Measurements from ENCODE around the gene PRAMEF13. TPM values are rescaled to one million over a fixed set of nuclear protein-coding genes. Genes with fewer than 3 reads are reported as not detected.
"Not testable (repeated sequence)": the region's sequence is repeated elsewhere in the genome, so short reads cannot be mapped to it uniquely, and the experiment has no call there.

PRAMEF13 gene
- total and polyA plus RNA-seq, 4 donors = not detected

DNA sequence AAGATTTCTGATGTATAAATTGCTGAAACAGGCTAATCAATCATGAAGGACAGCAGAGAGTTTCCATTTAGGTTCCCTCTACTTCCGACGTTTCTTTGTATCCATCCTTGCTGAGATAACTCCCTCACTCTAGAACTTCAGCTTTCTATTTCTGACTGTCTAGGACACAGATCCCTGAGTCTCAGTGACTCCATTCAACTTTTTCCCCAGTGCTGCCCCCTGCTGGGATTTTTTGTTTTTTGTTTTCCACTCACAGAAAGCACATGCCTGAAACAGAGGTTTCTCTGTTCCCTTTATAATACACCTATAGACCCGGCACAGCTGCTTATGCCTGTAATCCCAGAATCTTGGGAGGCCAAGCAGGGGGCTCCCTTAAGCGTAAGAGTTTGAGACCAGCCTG, 21.6 kb upstream of the PRAMEF13 start:
- not testable (repeated sequence) for H3K27ac ChIP-seq (ENCODE audit: low read depth in 1 of 2, low read length in 2 of 2)

GRCh38 chr1:13219203-13219602, 18.0 kb upstream of the PRAMEF13 start:
- WGBS = no CpG with 5 or more reads among the region's 3 CpGs
- H3K9ac ChIP-seq (ENCODE audit: low read depth in 1 of 2, low read length in 2 of 2); H3K4me1 ChIP-seq (ENCODE audit: control insufficient read depth in 4 of 4, insufficient read depth in 4 of 4, low read length in 3 of 4); H3K27me3 ChIP-seq (ENCODE audit: control insufficient read depth in 4 of 4, insufficient read depth in 4 of 4, low read length in 3 of 4); H3K27ac ChIP-seq (ENCODE audit: low read depth in 1 of 2, low read length in 2 of 2); H3K36me3 ChIP-seq (ENCODE audit: control insufficient read depth in 4 of 4, insufficient read depth in 3 of 4, low read depth in 1 of 4, low read length in 3 of 4); H3K9me3 ChIP-seq (ENCODE audit: control insufficient read depth in 4 of 4, low read length in 3 of 4); H3K4me3 ChIP-seq (ENCODE audit: low read depth in 1 of 3, low read length in 3 of 3); DNase-seq (ENCODE audit: low spot score): not testable (repeated sequence)

More for the DNA sequence above, 21.6 kb upstream of the PRAMEF13 start:
- not testable (repeated sequence) for H3K27me3 ChIP-seq (ENCODE audit: control insufficient read depth in 4 of 4, insufficient read depth in 4 of 4, low read length in 3 of 4); H3K4me1 ChIP-seq (ENCODE audit: control insufficient read depth in 4 of 4, insufficient read depth in 4 of 4, low read length in 3 of 4); H3K36me3 ChIP-seq (ENCODE audit: control insufficient read depth in 4 of 4, insufficient read depth in 3 of 4, low read depth in 1 of 4, low read length in 3 of 4); H3K9ac ChIP-seq (ENCODE audit: low read depth in 1 of 2, low read length in 2 of 2); H3K4me3 ChIP-seq (ENCODE audit: low read depth in 1 of 3, low read length in 3 of 3); DNase-seq (ENCODE audit: low spot score); H3K9me3 ChIP-seq (ENCODE audit: control insufficient read depth in 4 of 4, low read length in 3 of 4)
- WGBS = no CpG with 5 or more reads among the region's 4 CpGs

- H3K9me3 ChIP-seq (ENCODE audit: control insufficient read depth in 4 of 4, low read length in 3 of 4); H3K27me3 ChIP-seq (ENCODE audit: control insufficient read depth in 4 of 4, insufficient read depth in 4 of 4, low read length in 3 of 4); H3K4me1 ChIP-seq (ENCODE audit: control insufficient read depth in 4 of 4, insufficient read depth in 4 of 4, low read length in 3 of 4); DNase-seq (ENCODE audit: low spot score); H3K9ac ChIP-seq (ENCODE audit: low read depth in 1 of 2, low read length in 2 of 2); H3K4me3 ChIP-seq (ENCODE audit: low read depth in 1 of 3, low read length in 3 of 3); H3K27ac ChIP-seq (ENCODE audit: low read depth in 1 of 2, low read length in 2 of 2); H3K36me3 ChIP-seq (ENCODE audit: control insufficient read depth in 4 of 4, insufficient read depth in 3 of 4, low read depth in 1 of 4, low read length in 3 of 4): not testable (repeated sequence)
- no CpG with 5 or more reads among the region's 7 CpGs for WGBS
Measured at GRCh38 chr1:13216619-13217018, 15.4 kb upstream of the PRAMEF13 start.

- not testable (repeated sequence) for H3K9me3 ChIP-seq (ENCODE audit: control insufficient read depth in 4 of 4, low read length in 3 of 4); H3K4me3 ChIP-seq (ENCODE audit: low read depth in 1 of 3, low read length in 3 of 3); H3K9ac ChIP-seq (ENCODE audit: low read depth in 1 of 2, low read length in 2 of 2); H3K36me3 ChIP-seq (ENCODE audit: control insufficient read depth in 4 of 4, insufficient read depth in 3 of 4, low read depth in 1 of 4, low read length in 3 of 4); H3K27me3 ChIP-seq (ENCODE audit: control insufficient read depth in 4 of 4, insufficient read depth in 4 of 4, low read length in 3 of 4); H3K4me1 ChIP-seq (ENCODE audit: control insufficient read depth in 4 of 4, insufficient read depth in 4 of 4, low read length in 3 of 4); DNase-seq (ENCODE audit: low spot score); H3K27ac ChIP-seq (ENCODE audit: low read depth in 1 of 2, low read length in 2 of 2)
- no CpG with 5 or more reads among the region's 9 CpGs for WGBS
Measured at GRCh38 chr1:13208712-13209111, 7.5 kb upstream of the PRAMEF13 start.

- H3K9ac ChIP-seq (ENCODE audit: low read depth in 1 of 2, low read length in 2 of 2); H3K27ac ChIP-seq (ENCODE audit: low read depth in 1 of 2, low read length in 2 of 2); H3K4me1 ChIP-seq (ENCODE audit: control insufficient read depth in 4 of 4, insufficient read depth in 4 of 4, low read length in 3 of 4); H3K4me3 ChIP-seq (ENCODE audit: low read depth in 1 of 3, low read length in 3 of 3); H3K27me3 ChIP-seq (ENCODE audit: control insufficient read depth in 4 of 4, insufficient read depth in 4 of 4, low read length in 3 of 4); H3K9me3 ChIP-seq (ENCODE audit: control insufficient read depth in 4 of 4, low read length in 3 of 4); H3K36me3 ChIP-seq (ENCODE audit: control insufficient read depth in 4 of 4, insufficient read depth in 3 of 4, low read depth in 1 of 4, low read length in 3 of 4); DNase-seq (ENCODE audit: low spot score): not testable (repeated sequence)
- WGBS = 81% methylated on average over 2 of the region's 2 CpGs
Measured at GRCh38 chr1:13171548-13171947, 29.7 kb downstream of the PRAMEF13 start, which contains the start of gene PRAMEF9. TSS of gene PRAMEF9 (plus strand) at chr1:13171848. CDS start at chr1:13175281, 3,433 bp downstream.

DNA sequence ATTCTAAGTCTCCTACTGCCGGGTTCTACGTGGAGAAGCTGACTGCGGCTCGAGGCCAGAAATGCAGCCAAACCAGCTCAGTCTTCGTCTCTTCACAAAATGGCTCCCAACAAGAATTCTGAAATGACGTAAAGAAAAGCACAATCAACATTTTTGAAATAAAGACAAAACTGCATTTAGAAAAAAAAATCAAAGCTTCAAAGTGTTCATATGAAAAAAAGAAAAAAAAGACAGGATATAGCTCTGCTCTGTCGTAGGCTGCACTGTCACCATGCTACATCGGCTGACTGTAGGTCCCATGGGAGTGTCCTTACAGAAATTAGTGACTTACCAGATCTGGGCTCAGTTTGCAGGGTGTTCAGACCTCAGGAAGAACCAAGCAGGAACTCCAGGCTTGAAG, 35.7 kb downstream of the PRAMEF13 start, which contains the start of gene HNRNPCL4:
Gene HNRNPCL4 (minus strand): TSS at position 101 of the 400 bp plus-strand sequence. CDS start 164 bp downstream, outside the sequence.
- not testable (repeated sequence) for H3K9me3 ChIP-seq (ENCODE audit: control insufficient read depth in 4 of 4, low read length in 3 of 4); DNase-seq (ENCODE audit: low spot score)

DNA sequence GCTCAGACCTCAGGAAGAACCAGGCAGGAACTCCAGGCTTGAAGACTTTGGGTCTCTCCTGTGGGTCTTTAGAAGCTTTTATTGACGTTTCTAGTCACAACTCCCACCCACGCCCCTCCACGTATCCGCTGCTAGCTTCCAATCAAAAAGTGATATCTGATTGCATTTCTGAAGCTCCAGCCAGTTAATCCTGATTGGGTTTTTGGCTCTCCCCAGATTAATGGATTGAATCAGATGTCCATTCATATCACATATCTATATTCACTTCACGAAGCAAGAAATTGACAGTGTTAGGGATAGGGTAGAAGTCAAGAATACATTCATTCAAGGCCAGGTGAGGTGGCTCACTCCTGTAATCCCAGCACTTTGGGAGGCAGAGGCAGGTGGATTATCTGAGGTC, 45.3 kb downstream of the PRAMEF13 start, which contains the start of gene PRAMEF26:
Gene PRAMEF26 (minus strand): TSS at position 101 of the 400 bp plus-strand sequence. CDS start 2,914 bp downstream, outside the sequence.
- H3K27me3 ChIP-seq (ENCODE audit: control insufficient read depth in 4 of 4, insufficient read depth in 4 of 4, low read length in 3 of 4); H3K27ac ChIP-seq (ENCODE audit: low read depth in 1 of 2, low read length in 2 of 2); H3K36me3 ChIP-seq (ENCODE audit: control insufficient read depth in 4 of 4, insufficient read depth in 3 of 4, low read depth in 1 of 4, low read length in 3 of 4); H3K4me3 ChIP-seq (ENCODE audit: low read depth in 1 of 3, low read length in 3 of 3); DNase-seq (ENCODE audit: low spot score); H3K9ac ChIP-seq (ENCODE audit: low read depth in 1 of 2, low read length in 2 of 2); H3K4me1 ChIP-seq (ENCODE audit: control insufficient read depth in 4 of 4, insufficient read depth in 4 of 4, low read length in 3 of 4); H3K9me3 ChIP-seq (ENCODE audit: control insufficient read depth in 4 of 4, low read length in 3 of 4): not testable (repeated sequence)
- 13% methylated on average over 1 of the region's 5 CpGs for WGBS

More for the DNA sequence above, 35.7 kb downstream of the PRAMEF13 start, which contains the start of gene HNRNPCL4:
- not testable (repeated sequence) for H3K4me3 ChIP-seq (ENCODE audit: low read depth in 1 of 3, low read length in 3 of 3); H3K9ac ChIP-seq (ENCODE audit: low read depth in 1 of 2, low read length in 2 of 2); H3K27ac ChIP-seq (ENCODE audit: low read depth in 1 of 2, low read length in 2 of 2); H3K27me3 ChIP-seq (ENCODE audit: control insufficient read depth in 4 of 4, insufficient read depth in 4 of 4, low read length in 3 of 4); H3K36me3 ChIP-seq (ENCODE audit: control insufficient read depth in 4 of 4, insufficient read depth in 3 of 4, low read depth in 1 of 4, low read length in 3 of 4); H3K4me1 ChIP-seq (ENCODE audit: control insufficient read depth in 4 of 4, insufficient read depth in 4 of 4, low read length in 3 of 4)
- no CpG with 5 or more reads among the region's 8 CpGs for WGBS
